ENCODE measurements around the gene DCHS1. TPM values are rescaled to one million over a fixed set of nuclear protein-coding genes. Genes with fewer than 3 reads are reported as not detected.
A peak's percentile ranks its signal among the peaks of the same experiment; 100 is the strongest.

DCHS1 gene
- total RNA-seq, 2 experiments from 2014 or later = 0.35 to 0.40 TPM

- ChIA-PET CTCF (interaction anchor here (0.6 to 2.3 kb wide), 27 partner anchors 8 to 909 kb away, joined by 3 to 12 read pairs (median 3); partner anchors contain the start of genes ILK, MRPL17, SMPD1 and TAF10), POLR2A (interaction anchor here (0.6 kb wide), 1 partner anchor 15 kb away, joined by 7 read pairs; no protein-coding TSS in a partner anchor)
- Mint-ChIP-seq H3K4me1 (peaks cover 63% of the 10 kb centered on the region), H3K4me3 (no peak overlapping the region), H3K27me3 (peaks cover 3% of the 10 kb centered on the region), H3K27ac (peak overlapping the region; percentile 54), H3K36me3 (ENCODE audit: low read depth) (peaks cover 13% of the 10 kb centered on the region), H3K9me3 (peaks cover 2% of the 10 kb centered on the region)
- DNase-seq = peak; percentile 46
These were observed 12.2 kb upstream of the DCHS1 start for GRCh38 chr11:6667733-6668374.

- no peak overlapping the region for H3K27ac Mint-ChIP-seq
These were observed 10.9 kb upstream of the DCHS1 start for GRCh38 chr11:6666302-6667183.

GRCh38 chr11:6664551-6664950 lies 8.9 kb upstream of the DCHS1 start:
- ChIA-PET POLR2A (no interaction called here), CTCF (no interaction called here)
- no peak overlapping the region for H3K4me3 Mint-ChIP-seq

More at GRCh38 chr11:6666302-6667183, 10.9 kb upstream of the DCHS1 start:
- peaks cover 3% of the 10 kb centered on the region for H3K27me3 Mint-ChIP-seq
- peaks cover 2% of the 10 kb centered on the region for H3K9me3 Mint-ChIP-seq
- ChIA-PET CTCF (interaction anchor here (0.7 to 2.2 kb wide), 7 partner anchors 13 to 1389 kb away, joined by 3 to 12 read pairs (median 5); partner anchors contain the start of gene MRPL17), POLR2A (no interaction called here)
- peaks cover 50% of the 10 kb centered on the region for H3K4me1 Mint-ChIP-seq
- no peak for DNase-seq
- peaks cover 6% of the 10 kb centered on the region for H3K36me3 Mint-ChIP-seq (ENCODE audit: low read depth)
- no peak overlapping the region for H3K4me3 Mint-ChIP-seq

GRCh38 chr11:6663794-6664469 lies 8.3 kb upstream of the DCHS1 start:
- Mint-ChIP-seq H3K27ac (no peak overlapping the region), H3K36me3 (ENCODE audit: low read depth) (no peaks in the 10 kb centered on the region), H3K27me3 (peaks cover 3% of the 10 kb centered on the region), H3K4me1 (peaks cover 30% of the 10 kb centered on the region), H3K4me3 (no peak overlapping the region), H3K9me3 (no peaks in the 10 kb centered on the region)
- DNase-seq = no peak
- POLR2A ChIA-PET = no interaction called here
- CTCF ChIA-PET = interaction anchor here (0.7 kb wide), 1 partner anchor 57 kb away, joined by 4 read pairs; no protein-coding TSS in a partner anchor

More at GRCh38 chr11:6664551-6664950, 8.9 kb upstream of the DCHS1 start:
- no peak for DNase-seq
- no peaks in the 10 kb centered on the region for H3K9me3 Mint-ChIP-seq
- H3K27ac Mint-ChIP-seq = no peak overlapping the region
- H3K36me3 Mint-ChIP-seq (ENCODE audit: low read depth) = no peaks in the 10 kb centered on the region
- peaks cover 30% of the 10 kb centered on the region for H3K4me1 Mint-ChIP-seq
- H3K27me3 Mint-ChIP-seq = peaks cover 3% of the 10 kb centered on the region

DNA sequence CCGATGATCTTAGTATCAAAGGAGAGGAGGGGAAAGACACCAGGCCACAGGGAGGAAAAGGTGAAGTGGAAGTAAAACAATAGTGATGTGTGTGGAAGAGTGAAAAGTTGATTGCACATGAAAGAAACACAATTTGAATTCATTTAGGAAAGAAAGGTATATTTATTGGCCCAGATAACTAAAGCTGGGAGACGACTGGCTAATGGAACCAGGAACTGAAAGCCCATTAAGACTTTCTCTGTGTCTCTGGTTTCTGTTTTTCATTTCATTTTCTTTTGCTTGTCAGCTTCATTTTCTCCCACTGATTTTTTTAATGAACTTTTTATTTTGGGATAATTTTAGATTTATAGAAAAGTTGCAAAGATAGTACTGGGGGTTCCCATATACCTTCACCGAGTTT lies 5.1 kb upstream of the DCHS1 start:
- no peak for DNase-seq
- Mint-ChIP-seq H3K4me3 (no peak overlapping the region), H3K9me3 (no peaks in the 10 kb centered on the region), H3K36me3 (ENCODE audit: low read depth) (no peaks in the 10 kb centered on the region), H3K27ac (no peak overlapping the region), H3K27me3 (peaks cover 18% of the 10 kb centered on the region), H3K4me1 (peaks cover 13% of the 10 kb centered on the region)
- ChIA-PET CTCF (no interaction called here), POLR2A (no interaction called here)

DNA sequence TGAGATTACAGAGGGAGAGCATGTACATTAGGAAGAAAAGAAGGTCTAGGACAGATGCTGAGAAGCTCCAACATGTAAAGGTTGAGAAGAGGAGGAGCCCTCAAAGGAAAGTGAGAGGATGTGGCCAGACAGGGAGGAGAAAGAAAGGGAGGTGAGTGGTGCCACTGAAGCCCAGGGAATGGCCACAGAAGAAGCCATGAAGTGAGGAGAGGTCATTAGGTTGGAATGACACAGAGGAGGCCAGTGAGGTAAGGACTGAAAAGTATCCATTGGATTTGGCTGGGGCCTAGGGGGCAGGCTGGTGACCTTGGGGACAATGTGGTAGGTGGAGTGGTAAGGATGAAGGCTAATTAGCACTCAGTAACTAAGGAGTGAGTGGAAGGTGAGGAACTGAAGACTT lies 3.0 kb upstream of the DCHS1 start:
- peaks cover 12% of the 10 kb centered on the region for H3K4me1 Mint-ChIP-seq
- POLR2A ChIA-PET = no interaction called here

DNA sequence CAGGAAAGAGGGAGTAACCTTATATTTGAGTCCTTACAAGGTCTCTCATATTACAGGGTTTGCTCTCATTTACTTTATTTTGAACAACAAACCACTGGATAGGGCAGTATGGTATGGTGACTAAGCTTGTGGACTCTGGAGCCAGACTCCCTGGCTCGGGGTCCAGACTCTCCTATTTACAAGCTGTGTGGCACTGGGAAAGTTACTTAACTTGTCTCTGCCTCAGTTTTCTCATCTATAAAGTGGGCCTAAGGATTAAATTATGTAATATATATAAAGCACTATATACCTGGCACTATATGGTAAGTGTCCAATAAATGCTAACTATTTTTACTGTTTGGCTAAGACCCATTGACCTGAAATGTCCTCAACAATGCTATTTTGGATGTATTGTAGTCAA lies 1.7 kb upstream of the DCHS1 start:
- no peak overlapping the region for H3K4me3 Mint-ChIP-seq
- peaks cover 8% of the 10 kb centered on the region for H3K4me1 Mint-ChIP-seq
- POLR2A ChIA-PET = no interaction called here
- H3K9me3 Mint-ChIP-seq = no peaks in the 10 kb centered on the region
- H3K36me3 Mint-ChIP-seq (ENCODE audit: low read depth) = no peaks in the 10 kb centered on the region
- peaks cover 15% of the 10 kb centered on the region for H3K27me3 Mint-ChIP-seq
- CTCF ChIA-PET = interaction anchor here (0.6 to 1.3 kb wide), 3 partner anchors 9 to 26 kb away, joined by 3 to 5 read pairs (median 4); partner anchors contain the start of gene MRPL17
- no peak for DNase-seq
- no peak overlapping the region for H3K27ac Mint-ChIP-seq

More for the DNA sequence above, 3.0 kb upstream of the DCHS1 start:
- CTCF ChIA-PET = interaction anchor here (1.1 kb wide), 1 partner anchor 12 kb away, joined by 3 read pairs; no protein-coding TSS in a partner anchor
- no peaks in the 10 kb centered on the region for H3K9me3 Mint-ChIP-seq
- no peak overlapping the region for H3K4me3 Mint-ChIP-seq
- no peak overlapping the region for H3K27ac Mint-ChIP-seq
- no peak for DNase-seq
- H3K36me3 Mint-ChIP-seq (ENCODE audit: low read depth) = no peaks in the 10 kb centered on the region
- peaks cover 15% of the 10 kb centered on the region for H3K27me3 Mint-ChIP-seq

GRCh38 chr11:6656936-6657335 lies 1.3 kb upstream of the DCHS1 start:
- H3K4me1 Mint-ChIP-seq = peaks cover 8% of the 10 kb centered on the region
- H3K4me3 Mint-ChIP-seq = peak overlapping the region; percentile 1
- CTCF ChIA-PET = interaction anchor here (0.6 to 1.3 kb wide), 3 partner anchors 8 to 26 kb away, joined by 3 to 5 read pairs (median 4); partner anchors contain the start of gene MRPL17
- H3K36me3 Mint-ChIP-seq (ENCODE audit: low read depth) = no peaks in the 10 kb centered on the region
- no peak for DNase-seq
- peaks cover 15% of the 10 kb centered on the region for H3K27me3 Mint-ChIP-seq
- H3K27ac Mint-ChIP-seq = no peak overlapping the region
- no peaks in the 10 kb centered on the region for H3K9me3 Mint-ChIP-seq
- POLR2A ChIA-PET = no interaction called here

DNA sequence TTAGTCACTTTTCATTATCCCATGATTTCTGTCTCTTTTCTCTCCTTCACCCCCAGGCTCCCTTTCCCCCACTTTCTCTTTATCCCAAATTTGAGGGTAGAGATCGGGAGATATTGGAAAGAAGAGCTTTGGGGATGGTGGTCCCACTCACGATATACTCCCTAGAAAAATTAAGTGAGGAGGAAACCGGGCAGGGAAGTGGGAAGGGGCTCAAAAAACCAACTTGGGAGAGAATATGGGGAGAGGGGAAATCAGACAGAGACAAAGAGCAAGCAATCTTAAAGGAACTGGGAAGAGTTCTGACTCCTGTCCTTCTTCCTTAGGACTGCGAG lies 941 bp upstream of the DCHS1 start:
- no peak for DNase-seq

GRCh38 chr11:6655020-6655789 lies 404 bp downstream of the DCHS1 start:
- CTCF ChIA-PET = no interaction called here
- no peak overlapping the region for H3K4me3 Mint-ChIP-seq
- H3K27ac Mint-ChIP-seq = no peak overlapping the region
- DNase-seq = no peak
- H3K36me3 Mint-ChIP-seq (ENCODE audit: low read depth) = no peaks in the 10 kb centered on the region
- peaks cover 8% of the 10 kb centered on the region for H3K4me1 Mint-ChIP-seq
- no peaks in the 10 kb centered on the region for H3K9me3 Mint-ChIP-seq
- POLR2A ChIA-PET = no interaction called here
- H3K27me3 Mint-ChIP-seq = peaks cover 15% of the 10 kb centered on the region

More for the DNA sequence above, 941 bp upstream of the DCHS1 start:
- Mint-ChIP-seq H3K4me3 (peak overlapping the region; percentile 45), H3K27ac (no peak overlapping the region), H3K9me3 (no peaks in the 10 kb centered on the region), H3K27me3 (peaks cover 15% of the 10 kb centered on the region), H3K36me3 (ENCODE audit: low read depth) (no peaks in the 10 kb centered on the region), H3K4me1 (peaks cover 8% of the 10 kb centered on the region)
- ChIA-PET POLR2A (no interaction called here), CTCF (no interaction called here)

GRCh38 chr11:6654281-6655019 lies 1.2 kb downstream of the DCHS1 start:
- Mint-ChIP-seq H3K9me3 (no peaks in the 10 kb centered on the region), H3K27ac (no peak overlapping the region), H3K4me1 (peaks cover 8% of the 10 kb centered on the region), H3K27me3 (peaks cover 15% of the 10 kb centered on the region), H3K4me3 (no peak overlapping the region), H3K36me3 (ENCODE audit: low read depth) (no peaks in the 10 kb centered on the region)
- ChIA-PET CTCF (interaction anchor here (0.9 to 1.1 kb wide), 2 partner anchors 28 to 42 kb away, joined by 3 to 4 read pairs; partner anchors contain the start of gene TAF10), POLR2A (no interaction called here)
- no peak for DNase-seq

Measured in activated CD4-positive, alpha-beta T cell treated with anti-CD3 and anti-CD28 coated beads, Interleukin-2, amount 10 ng/mL, durations not matched to agents 7 days and 5 days (primary cell).